NCI-H1436 treated with DMSO at 0.1 percent for 48 hours (cell line): ENCODE data around the gene C22orf39.

Experiments used
- DNase-seq: peaks from one replicate; lab custom pipeline; 2025; lab: John Stamatoyannopoulos, UW

The C22orf39 gene

GRCh38 chr22:19477321-19478044 lies 30.0 kb upstream of the C22orf39 start:
- no peak for DNase-seq

GRCh38 chr22:19476023-19476422 lies 28.5 kb upstream of the C22orf39 start:
- no peak for DNase-seq

DNA sequence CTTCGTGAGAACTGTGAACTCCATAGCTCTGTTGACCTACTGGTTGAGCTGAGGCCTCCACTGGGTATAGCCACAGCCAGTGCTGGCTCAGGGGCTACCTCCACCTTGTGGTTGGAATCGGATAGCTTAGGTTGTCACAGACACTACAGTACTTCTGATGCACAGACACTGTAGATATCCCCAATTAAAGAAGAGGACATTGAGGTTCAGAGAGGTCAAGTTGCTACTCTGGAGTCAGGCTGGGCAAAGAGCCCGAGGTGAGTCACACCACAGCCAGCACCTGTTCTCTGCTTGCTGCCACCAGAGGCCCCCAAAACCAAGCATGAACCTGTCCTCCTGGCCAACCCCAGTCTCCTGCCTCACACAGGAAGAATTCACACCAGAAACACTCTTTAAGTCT lies 26.1 kb upstream of the C22orf39 start:
- DNase-seq: no peak

GRCh38 chr22:19472233-19472632 lies 24.7 kb upstream of the C22orf39 start:
- no peak for DNase-seq

GRCh38 chr22:19471572-19471971 lies 24.1 kb upstream of the C22orf39 start:
- no peak for DNase-seq

DNA sequence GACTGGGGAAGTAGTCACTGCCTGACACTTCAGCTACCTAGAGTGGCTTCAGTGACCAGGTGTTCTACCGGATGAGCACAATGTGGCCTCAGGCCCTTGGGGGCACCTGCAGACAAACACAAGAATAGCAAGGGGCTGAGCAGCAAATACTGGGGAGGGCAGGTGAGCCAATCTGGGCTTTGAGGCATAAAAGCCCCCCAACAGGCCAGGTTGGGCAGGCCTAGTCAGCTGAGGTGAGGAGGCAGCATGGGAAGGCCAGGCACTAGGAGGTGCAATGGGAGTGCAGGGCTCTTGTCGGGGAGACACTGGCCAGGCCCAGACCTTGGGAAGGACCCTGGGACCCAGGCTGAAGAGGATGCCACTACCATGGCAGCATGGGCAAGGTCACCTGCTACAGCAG lies 22.5 kb upstream of the C22orf39 start:
- DNase-seq: no peak

DNA sequence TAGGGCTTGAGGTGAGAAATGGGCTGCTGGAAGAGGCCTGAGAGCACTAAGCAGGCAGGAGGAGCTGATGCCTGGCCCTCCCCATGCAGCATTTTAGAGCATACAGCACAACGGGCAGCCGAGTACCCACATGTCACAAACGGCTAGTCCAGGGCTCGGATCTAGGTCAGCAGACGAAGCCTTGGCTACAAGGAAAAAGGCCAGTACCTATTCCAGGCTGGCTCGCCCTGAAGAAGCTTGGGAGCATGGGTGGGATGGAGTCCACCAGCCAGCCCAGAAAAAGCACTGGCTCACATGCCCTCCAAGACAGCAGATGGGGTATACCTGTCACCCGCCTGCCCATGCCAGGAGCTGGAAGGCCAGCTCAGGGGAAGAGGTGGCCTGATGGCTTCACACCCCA lies 21.9 kb upstream of the C22orf39 start:
- DNase-seq: no peak

GRCh38 chr22:19467912-19468311 lies 20.4 kb upstream of the C22orf39 start:
- no peak for DNase-seq

GRCh38 chr22:19466848-19467752 lies 19.6 kb upstream of the C22orf39 start:
- no peak for DNase-seq

DNA sequence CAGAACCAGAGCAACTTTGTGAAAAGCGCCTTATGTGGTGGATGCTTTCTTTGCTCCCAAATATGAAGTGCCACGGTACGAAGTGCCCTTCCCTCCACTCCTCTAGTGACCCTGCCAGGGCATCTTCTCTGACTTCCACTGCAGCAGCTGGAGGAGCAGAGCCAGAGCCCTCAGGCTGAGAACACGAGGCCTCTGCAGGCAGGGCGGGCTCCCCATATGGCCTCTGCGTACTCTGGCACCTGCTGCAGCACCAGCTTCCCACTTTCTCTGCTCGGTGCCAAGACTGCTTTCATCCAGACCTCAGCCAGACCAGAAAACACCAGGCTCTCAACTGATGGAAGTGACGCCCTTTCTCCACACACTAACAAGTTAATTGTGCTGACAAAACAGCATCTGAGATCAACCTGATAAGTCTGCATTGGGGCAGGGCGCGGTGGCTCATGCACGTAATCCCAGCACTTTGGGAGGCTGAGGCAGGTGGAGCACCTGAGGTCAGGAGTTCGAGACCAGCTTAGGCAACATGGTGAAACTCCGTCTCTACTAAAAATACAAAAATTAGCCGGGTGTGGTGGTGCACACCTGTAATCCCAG lies 18.7 kb upstream of the C22orf39 start:
- no peak for DNase-seq

GRCh38 chr22:19464975-19465374 lies 17.5 kb upstream of the C22orf39 start:
- DNase-seq: no peak

- DNase-seq: no peak
These were observed 17.0 kb upstream of the C22orf39 start for GRCh38 chr22:19464546-19464945.

GRCh38 chr22:19463491-19464469 lies 16.3 kb upstream of the C22orf39 start:
- no peak for DNase-seq

DNA sequence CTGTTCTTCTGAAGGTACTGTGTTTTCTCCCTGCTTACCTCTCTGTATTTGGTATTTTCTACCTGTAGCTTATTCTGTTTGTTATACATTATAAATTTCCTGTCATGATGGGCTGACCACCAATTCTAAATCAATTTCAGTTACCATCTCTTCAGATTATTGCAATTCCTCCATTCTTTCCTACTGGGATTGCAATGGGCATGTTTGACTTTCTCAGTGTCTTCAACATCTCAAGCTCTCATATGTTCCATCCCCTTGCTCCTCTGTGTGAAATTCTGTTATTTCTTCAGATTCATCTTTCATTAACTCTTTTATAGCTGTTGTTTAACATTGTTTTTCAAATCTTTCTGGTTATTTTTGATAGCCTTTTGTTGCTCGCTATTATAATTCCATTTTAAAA lies 15.5 kb upstream of the C22orf39 start:
- DNase-seq: no peak

DNA sequence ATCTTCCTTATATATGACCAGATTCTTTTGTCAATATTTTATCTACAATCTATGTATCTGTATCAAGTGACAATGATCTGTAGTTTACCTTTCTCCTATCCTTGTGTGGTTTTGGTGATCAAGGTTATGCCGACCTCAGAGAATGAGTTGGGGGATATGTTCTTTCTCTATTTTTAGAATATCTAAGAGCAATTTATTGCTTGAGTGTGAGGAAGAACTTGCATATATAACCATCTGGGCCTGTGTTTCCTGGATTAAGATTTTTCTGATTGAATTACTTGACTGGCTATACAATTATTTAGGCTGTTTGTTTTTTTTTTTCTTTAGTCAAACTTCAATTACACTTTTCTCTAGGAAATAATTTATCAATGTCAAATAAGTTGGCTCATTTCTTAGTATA lies 14.0 kb upstream of the C22orf39 start:
- no peak for DNase-seq

DNA sequence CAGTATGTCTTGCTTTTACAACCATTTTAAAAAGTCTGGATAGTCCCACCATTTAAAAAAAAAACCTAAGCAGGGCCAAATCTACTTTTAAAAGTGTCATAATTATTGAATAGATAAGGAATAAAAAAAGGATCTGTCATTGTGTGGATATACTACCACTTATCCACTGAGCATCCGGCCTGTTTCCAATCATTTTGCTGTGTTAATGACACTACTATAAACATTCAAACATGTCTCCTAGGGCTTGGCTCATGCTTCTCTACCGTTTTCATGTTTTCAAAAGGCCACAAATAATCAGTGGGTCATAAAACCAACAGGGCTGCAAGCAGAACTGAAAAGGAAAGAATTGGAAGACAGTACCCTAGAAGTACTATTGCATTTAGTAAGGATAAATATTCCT lies 12.5 kb upstream of the C22orf39 start:
- DNase-seq: no peak

GRCh38 chr22:19457828-19458428 lies 10.4 kb upstream of the C22orf39 start:
- DNase-seq: no peak

GRCh38 chr22:19456541-19456940 lies 9.0 kb upstream of the C22orf39 start:
- DNase-seq: no peak

DNA sequence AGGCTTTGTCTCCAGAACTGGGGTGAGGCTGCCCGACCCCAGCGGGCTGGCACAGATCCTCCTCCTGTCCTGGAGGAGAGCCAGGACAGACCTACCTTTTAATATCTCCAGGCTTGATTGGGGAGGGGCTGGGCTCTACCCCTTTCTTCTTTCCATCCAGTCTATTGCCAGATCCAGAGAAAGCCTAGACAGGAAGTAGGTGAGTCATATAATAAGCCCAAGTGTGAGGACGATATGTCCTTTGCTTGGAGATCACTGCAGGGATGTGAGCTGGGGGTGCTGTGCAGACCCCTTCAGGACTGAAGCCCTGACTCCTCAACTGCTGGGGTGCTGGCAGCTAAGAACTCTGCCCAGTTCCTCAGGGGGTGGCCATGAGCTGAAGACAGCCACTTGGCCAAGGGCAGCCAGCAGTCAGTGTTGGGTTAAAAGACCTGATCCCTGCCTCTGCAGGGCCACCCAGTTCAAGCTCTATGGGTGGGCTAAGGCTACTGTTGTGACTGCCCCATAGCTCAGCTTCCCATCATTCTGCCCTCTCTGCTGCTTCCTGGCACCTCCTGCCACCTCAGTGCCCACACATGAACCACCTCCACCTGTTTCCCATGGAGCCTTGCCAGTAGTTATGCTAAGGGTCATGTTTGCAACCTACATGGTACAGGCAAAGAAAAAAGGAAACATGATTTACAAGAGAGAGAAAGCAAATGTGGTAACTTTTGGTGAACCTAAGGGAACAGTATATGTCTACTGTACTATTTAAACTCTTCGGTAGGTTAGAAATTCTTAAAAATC lies 8.3 kb upstream of the C22orf39 start:
- DNase-seq: no peak

GRCh38 chr22:19455033-19455432 lies 7.5 kb upstream of the C22orf39 start:
- no peak for DNase-seq

- no peak for DNase-seq
These were observed 6.6 kb upstream of the C22orf39 start for GRCh38 chr22:19454156-19454555.
